T47D (cell line): ENCODE results near the gene LORICRIN.

Experiments used
- DNase-seq, 2 experiments: peaks; one replicate each; pipeline versions ENCODE4 v3.0.0 to v3.0.0-alpha.2; 2011 to 2012; ENCODE audit warnings: low read depth in 1 of 2, low spot score in 1 of 2
- JUND ChIP-seq: IDR thresholded peaks from 2 replicates; pipeline ENCODE4 v1.6.1; 2012; ENCODE audit warnings: low read depth
- in situ Hi-C: cut with HindIII; loops from 2 replicates; pipeline ENCODE4 v1.10.0; 2016; ENCODE audit warnings: low sequenced_read_pairs, low pct_unique_long_range_greater_than_20kb

Gene LORICRIN

DNA sequence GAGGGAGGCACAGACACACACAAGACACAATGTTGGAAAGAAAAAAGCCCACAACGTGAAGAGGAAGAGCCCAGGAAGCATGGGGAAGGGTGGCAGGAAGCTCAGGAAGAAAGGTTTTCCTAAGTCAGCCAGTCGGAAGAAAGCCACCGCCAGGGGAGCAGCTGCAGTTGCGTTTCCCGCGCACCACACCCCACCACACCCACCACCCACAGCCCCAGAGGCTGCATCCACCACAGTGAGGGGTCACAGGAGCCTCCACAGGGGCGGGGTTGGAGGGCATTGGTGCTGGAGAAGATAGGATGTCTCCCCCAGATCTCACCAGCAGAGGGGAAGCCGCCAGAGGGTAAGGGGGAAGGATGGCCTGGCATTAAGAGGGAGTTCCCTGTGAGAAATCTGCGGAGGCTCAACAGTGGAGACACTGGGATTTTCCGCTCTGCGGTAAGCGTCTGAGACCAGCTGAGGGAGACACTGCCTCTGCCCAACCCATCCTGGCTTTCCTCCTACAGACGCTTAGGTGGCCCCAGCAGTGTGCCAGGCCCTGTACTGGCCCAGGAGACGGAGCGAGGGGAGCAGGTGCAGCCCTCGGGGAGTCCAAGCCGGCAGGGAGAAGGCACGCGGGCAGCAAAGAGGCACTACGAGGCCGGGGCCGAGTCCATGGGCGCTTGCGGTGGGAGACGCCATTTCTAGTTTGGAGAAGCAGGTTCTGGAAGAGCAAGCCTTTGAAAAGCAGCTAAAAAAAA is 33.4 kb downstream of the LORICRIN start:
- in situ Hi-C loops: no loop called here
- TF ChIP-seq JUND: no peak
- DNase-seq: no peak

DNA sequence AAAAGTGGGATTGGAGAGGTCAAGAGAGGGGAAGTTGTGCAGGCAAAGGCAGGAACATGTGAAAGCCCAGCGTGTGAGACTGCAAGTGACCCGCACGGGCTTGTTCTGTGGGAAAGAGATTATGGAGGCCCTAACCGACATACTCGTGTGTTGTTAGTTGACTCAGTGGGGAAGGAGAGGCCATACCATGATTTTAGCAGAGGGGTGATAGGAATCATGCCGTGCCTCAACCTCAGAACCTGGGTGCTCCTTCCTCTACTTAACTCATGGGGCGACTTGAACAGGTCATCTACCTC is 33.9 kb downstream of the LORICRIN start:
- DNase-seq: no peak
- no peak for TF ChIP-seq JUND
- in situ Hi-C loops: no loop called here

DNA sequence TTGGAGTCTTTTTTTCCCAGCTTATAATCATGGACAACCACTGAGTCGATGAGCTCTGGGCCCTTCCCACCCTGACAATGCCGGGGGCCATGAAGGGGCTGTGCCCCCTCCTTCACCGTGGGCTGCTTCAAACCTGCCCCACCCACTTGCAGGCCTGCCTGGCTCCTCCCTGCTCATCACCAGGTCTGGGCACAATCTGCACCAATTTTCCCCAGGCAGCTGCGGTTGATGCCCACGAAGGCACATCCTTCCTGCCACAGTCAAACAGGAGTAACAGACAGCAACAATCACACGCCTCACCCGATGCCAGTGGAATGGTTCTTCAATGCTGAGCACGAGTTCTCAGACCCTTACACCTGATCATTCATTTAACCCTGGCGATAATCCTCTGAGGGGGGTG is 34.4 kb downstream of the LORICRIN start:
- no peak for TF ChIP-seq JUND
- in situ Hi-C loops: no loop called here
- DNase-seq: no peak

DNA sequence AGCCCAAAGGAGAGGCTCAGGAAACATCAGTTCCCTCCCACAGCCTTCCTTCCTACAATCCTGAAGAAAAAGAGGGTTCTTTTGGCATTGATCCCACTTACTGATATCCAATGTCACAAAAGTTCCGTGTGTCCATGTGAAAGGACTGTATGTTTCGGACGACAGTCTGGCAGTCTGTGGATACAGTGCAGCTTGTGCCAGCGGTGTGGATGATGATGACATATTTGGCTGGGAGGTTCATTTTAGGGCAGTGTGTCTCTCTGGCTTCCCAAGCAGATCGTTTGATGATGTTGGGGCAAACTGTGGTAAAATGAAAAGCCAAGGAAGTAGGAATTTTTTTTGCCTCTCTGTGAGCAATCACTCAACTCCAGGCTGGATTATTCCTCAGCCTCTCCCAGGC is 42.8 kb downstream of the LORICRIN start:
- no peak for DNase-seq
- in situ Hi-C loops: no loop called here
- no peak for TF ChIP-seq JUND

DNA sequence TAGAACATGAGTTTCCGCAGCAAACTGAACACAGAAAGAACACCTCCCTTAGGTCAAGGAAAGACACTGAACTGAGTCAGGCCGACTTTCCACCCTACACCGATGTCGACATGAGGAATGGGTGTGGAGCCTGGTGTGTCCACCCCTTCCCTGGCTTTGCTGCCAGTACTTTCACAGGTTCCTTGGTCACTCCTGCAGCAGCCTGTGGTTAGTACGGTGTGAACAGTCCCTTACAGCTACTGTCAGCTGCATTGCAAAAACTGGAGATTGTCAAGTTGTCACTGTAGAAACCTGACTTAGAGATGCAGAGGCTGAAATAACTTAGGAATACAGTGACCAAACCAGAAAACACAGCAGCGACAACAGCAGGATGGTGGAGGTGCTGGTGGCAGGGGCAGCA is 46.2 kb downstream of the LORICRIN start:
- in situ Hi-C loops: no loop called here
- no peak for DNase-seq
- no peak for TF ChIP-seq JUND

DNA sequence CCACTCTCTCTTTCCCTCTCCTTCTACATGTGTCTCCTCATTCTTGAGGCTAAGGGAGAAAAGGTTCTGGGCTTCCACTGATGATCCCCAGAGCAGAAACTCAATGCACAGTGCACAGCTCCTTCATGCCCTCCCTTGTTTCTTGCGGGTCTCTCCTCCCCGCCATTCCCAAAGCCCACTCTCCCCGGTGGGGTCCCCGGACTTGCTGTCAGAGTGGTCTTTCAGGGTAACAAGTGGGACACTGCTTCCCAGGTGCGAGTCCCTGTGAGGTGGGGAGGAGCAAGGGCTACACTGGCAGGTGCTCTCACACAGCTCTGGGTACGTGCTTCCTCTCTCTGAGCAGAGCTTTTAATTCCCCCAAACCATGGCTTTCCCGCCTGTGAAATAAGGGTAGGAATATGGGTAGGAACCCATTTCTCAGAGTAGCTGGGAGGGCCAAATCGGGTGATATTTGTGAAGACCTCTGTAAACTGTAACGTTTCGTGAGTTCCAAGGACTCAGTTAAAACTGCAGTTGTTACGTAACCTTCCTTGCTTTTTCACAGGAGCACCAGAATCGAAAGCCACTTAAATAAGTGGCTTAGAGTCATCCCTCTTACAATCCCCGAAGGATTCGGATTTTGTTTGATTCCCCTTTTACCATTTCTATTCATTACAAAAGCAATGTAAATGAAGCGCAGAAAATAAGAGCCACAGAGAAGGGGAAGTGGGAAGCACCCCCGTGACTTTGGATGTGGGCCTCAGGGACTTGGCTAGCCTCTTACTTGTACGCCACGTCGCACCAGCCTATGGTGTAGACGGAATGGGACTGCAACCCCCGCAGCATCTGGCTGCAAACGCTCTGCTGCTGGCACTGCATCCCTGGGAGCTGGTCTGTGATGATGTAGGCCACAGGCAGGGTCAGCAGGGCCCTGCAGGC is 47.1 kb downstream of the LORICRIN start:
- no peak for DNase-seq
- TF ChIP-seq JUND: no peak
- in situ Hi-C loops: no loop called here

DNA sequence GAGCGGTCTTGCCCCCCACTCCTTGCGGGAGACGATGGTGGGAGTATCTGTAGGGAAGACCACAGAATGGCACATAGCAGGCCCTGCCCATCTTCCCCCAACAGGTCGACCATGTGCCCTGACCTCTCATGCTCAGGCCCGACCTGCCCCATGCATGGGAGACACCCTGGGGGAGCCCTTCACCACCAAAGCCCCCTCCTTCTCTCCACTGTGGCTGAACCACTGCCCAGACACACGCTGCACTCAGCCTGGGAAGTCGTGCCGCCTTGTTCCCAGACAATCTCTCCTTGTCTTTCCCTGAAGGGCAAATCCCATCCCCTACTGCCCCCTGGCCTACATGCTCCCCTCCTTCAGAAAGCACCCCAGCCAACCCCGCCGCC is 47.7 kb downstream of the LORICRIN start:
- no peak for DNase-seq
- TF ChIP-seq JUND: no peak
- in situ Hi-C loops: no loop called here

DNA sequence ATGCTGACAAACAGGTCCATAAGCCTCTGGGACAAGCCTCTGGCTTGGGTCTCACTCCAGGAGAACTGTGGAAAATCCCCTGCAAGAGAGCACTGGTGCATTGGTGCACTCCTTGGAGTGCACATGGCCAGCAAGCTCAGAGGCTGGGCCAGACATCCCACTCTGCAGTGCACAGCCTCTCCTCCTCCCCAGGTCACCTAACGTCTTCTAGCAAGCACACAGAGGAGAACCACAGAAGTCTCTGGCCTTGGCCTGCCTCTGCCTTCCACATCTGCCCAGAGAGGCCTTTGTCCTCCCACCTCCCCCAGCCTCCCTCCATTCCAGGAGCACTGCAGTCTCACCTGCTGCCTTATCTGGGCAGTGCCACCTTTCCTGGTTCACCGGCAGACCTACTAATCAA is 49.1 kb downstream of the LORICRIN start:
- TF ChIP-seq JUND: no peak
- in situ Hi-C loops: no loop called here
- DNase-seq: no peak

- TF ChIP-seq JUND: no peak
- in situ Hi-C loops: no loop called here
- DNase-seq: no peak
These were observed 50.0 kb downstream of the LORICRIN start for GRCh38 chr1:153309441-153309840.

GRCh38 chr1:153310526-153310925 is 51.0 kb downstream of the LORICRIN start:
- TF ChIP-seq JUND: no peak
- in situ Hi-C loops: no loop called here
- no peak for DNase-seq
